Endothelial cell of umbilical vein (primary cell): Measurements from ENCODE around the gene KISS1R.

Source experiments
- EZH2 ChIP-seq: IDR thresholded peaks from 2 replicates; pipeline ENCODE4 v1.6.1; 2012; ENCODE audit warnings: borderline replicate concordance, low read depth, mild to moderate bottlenecking, moderate library complexity, low read length, inconsistent platforms; ENCODE audit not compliant: severe bottlenecking
- POLR2A ChIP-seq: IDR thresholded peaks from 2 replicates; pipeline ENCODE4 v1.6.1; 2012; ENCODE audit warnings: low read depth, mild to moderate bottlenecking, control low read depth, low read length

DNA sequence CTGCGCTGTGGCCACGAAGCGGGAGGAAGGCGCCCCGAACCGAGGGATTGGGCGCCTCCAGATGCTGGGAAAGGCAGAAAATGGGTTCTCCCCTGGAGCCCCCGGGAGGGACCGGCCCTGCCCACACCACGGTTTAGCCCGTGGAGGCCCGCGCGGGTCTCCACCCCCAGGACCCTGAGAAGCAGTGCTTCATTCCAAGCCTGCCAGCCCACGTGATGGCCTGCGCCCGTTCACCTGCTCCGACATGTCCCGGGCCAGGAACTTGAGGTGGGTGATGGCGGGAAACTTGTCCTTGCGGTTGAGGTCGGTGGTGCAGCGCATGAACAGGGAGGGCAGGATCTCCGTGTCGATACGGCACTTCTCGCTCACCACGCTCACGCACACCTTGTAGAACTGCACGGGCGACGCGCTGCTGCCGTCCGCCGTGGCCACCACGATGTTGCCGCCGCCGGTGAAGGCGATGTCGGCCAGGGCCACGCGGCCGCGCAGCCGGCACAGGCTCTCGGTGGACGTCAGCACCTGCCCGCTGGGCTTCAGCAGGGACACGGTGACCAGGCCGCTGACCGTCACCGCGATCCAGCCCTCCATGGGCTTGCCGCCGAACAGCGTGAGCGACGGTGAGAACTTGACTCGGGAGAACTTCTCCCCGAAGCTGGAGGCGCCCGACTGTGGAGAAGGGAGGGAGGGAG, 31.5 kb upstream of the KISS1R start:
- TF ChIP-seq EZH2 (no peak), POLR2A (no peak)
